Keratinocyte (primary cell): Measurements from ENCODE around the gene RUVBL2. TPM values are rescaled to one million over a fixed set of nuclear protein-coding genes. Genes with fewer than 3 reads are reported as not detected.
"Not testable (repeated sequence)": the region's sequence is repeated elsewhere in the genome, so short reads cannot be mapped to it uniquely, and the experiment has no call there.

Experiments
- DNase-seq: peaks from one replicate; pipeline ENCODE4 v3.0.0-alpha.2; 2011; ENCODE audit warnings: low read depth, missing footprints, low spot score
- FAIRE-seq: peaks from 2 replicates; lab custom pipeline; 2011; peaks lifted over from hg19 to GRCh38; lab: Jason Lieb, UNC
- H2AFZ ChIP-seq: 2 replicates; pipeline ENCODE4 v1.6.0; 2012; ENCODE audit warnings: low read length, control low read depth, inconsistent platforms; ENCODE audit not compliant: control insufficient read depth
- H3K27ac ChIP-seq: 2 replicates; pipeline ENCODE4 v1.5.1; 2011; ENCODE audit warnings: low read length; ENCODE audit not compliant: control insufficient read depth, insufficient read depth
- H3K27me3 ChIP-seq: 3 replicates; pipeline ENCODE4 v1.6.0; 2011; ENCODE audit warnings: low read length; ENCODE audit not compliant: control insufficient read depth, insufficient read depth; ENCODE audit errors: extremely low read depth
- H3K36me3 ChIP-seq, 2 experiments: 2 replicates in 1 of 2; 3 replicates in 1 of 2; pipeline ENCODE4 v1.5.1; 2011; ENCODE audit warnings: low read length in 2 of 2, mild to moderate bottlenecking in 1 of 2; ENCODE audit not compliant: control insufficient read depth in 2 of 2, insufficient read depth in 2 of 2; ENCODE audit errors: extremely low read depth in 1 of 2
- H3K4me1 ChIP-seq: 3 replicates; pipeline ENCODE4 v1.5.1; 2011; ENCODE audit warnings: low read length; ENCODE audit not compliant: control insufficient read depth, insufficient read depth; ENCODE audit errors: extremely low read depth
- H3K4me2 ChIP-seq: 3 replicates; pipeline ENCODE4 v1.6.0; 2011; ENCODE audit warnings: low read depth, low read length; ENCODE audit not compliant: control insufficient read depth, insufficient read depth; ENCODE audit errors: extremely low read depth
- H3K4me3 ChIP-seq, 3 experiments: fragments of 200-600 bp in 1 of 3; sonication (generic) in 1 of 3; 2 replicates in 2 of 3; 3 replicates in 1 of 3; pipeline ENCODE4 v1.5.1; 2011 to 2016; ENCODE audit warnings: low read length in 3 of 3, mild to moderate bottlenecking in 3 of 3, control low read depth in 2 of 3, inconsistent platforms in 1 of 3, low read depth in 1 of 3, mixed read lengths in 1 of 3, mixed run types in 1 of 3, moderate library complexity in 1 of 3; ENCODE audit not compliant: control insufficient read depth in 2 of 3, insufficient read depth in 2 of 3; ENCODE audit errors: extremely low read depth in 1 of 3
- H3K79me2 ChIP-seq: 2 replicates; pipeline ENCODE4 v1.6.0; 2012; ENCODE audit warnings: low read length; ENCODE audit not compliant: control insufficient read depth, insufficient read depth
- H3K9ac ChIP-seq: 3 replicates; pipeline ENCODE4 v1.6.0; 2011; ENCODE audit warnings: low read length; ENCODE audit not compliant: control insufficient read depth, insufficient read depth; ENCODE audit errors: extremely low read depth
- H3K9me1 ChIP-seq: 3 replicates; pipeline ENCODE4 v1.6.0; 2011; ENCODE audit warnings: low read length; ENCODE audit not compliant: control insufficient read depth, insufficient read depth; ENCODE audit errors: extremely low read depth
- H3K9me3 ChIP-seq: 2 replicates; pipeline ENCODE4 v1.5.1; 2012; ENCODE audit warnings: low read depth, low read length; ENCODE audit not compliant: control insufficient read depth
- H4K20me1 ChIP-seq: 3 replicates; pipeline ENCODE4 v1.6.0; 2011; ENCODE audit warnings: low read length; ENCODE audit not compliant: control insufficient read depth, insufficient read depth; ENCODE audit errors: extremely low read depth
- EZH2 ChIP-seq: IDR thresholded peaks from one replicate; pipeline ENCODE4 v1.6.1; 2012; ENCODE audit warnings: inconsistent platforms, mild to moderate bottlenecking, low read length, moderate library complexity
- dilution Hi-C: fragments of 300-500 bp; cut with MboI; formaldehyde crosslinking; loops from one replicate; pipeline ENCODE4 v1.7.0; 2020; ENCODE audit warnings: low sequenced_read_pairs; ENCODE audit not compliant: extremely low pct_ligation_motif_present
- polyA plus RNA-seq, 5 experiments: library from polyadenylated mRNA; depleted of rRNA in 3 of 5; stranded (reverse) in 3 of 5; stranded (forward) in 1 of 5; unstranded in 1 of 5; fragments of >200 nt; gene quantifications; 1 replicate in 1 of 5; 2 replicates in 3 of 5; 3 replicates in 1 of 5; pipeline versions ENCODE4 v1.2.1 to v1.2.3, GENCODE V29; 2011 to 2012; ENCODE audit warnings: missing spikeins in 2 of 5, low read depth in 1 of 5, low replicate concordance in 1 of 5
- TF ChIP-seq, protein P1 (sequence below), 3 experiments: IDR thresholded peaks in 1 of 3; conservative IDR thresholded peaks in 1 of 3; optimal IDR thresholded peaks in 1 of 3; 2 replicates in 2 of 3; 3 replicates in 1 of 3; pipeline versions ENCODE3 to v1.5.1; 2011; ENCODE audit warnings: low read length in 3 of 3, mild to moderate bottlenecking in 3 of 3, moderate library complexity in 2 of 3, control low read depth in 1 of 3, inconsistent platforms in 1 of 3; ENCODE audit not compliant: insufficient read depth in 2 of 3; ENCODE audit errors: extremely low read depth in 1 of 3

The RUVBL2 gene
- polyA plus RNA-seq, 1 donor (not counting 4 experiments of a cell fraction or from before 2014, with no cell fraction given): 126 TPM

GRCh38 chr19:49017666-49018351, 24.1 kb downstream of the RUVBL2 start:
- no peak overlapping the region for H3K27ac ChIP-seq
- TF ChIP-seq EZH2: no peak
- TF ChIP-seq, protein P1, sequence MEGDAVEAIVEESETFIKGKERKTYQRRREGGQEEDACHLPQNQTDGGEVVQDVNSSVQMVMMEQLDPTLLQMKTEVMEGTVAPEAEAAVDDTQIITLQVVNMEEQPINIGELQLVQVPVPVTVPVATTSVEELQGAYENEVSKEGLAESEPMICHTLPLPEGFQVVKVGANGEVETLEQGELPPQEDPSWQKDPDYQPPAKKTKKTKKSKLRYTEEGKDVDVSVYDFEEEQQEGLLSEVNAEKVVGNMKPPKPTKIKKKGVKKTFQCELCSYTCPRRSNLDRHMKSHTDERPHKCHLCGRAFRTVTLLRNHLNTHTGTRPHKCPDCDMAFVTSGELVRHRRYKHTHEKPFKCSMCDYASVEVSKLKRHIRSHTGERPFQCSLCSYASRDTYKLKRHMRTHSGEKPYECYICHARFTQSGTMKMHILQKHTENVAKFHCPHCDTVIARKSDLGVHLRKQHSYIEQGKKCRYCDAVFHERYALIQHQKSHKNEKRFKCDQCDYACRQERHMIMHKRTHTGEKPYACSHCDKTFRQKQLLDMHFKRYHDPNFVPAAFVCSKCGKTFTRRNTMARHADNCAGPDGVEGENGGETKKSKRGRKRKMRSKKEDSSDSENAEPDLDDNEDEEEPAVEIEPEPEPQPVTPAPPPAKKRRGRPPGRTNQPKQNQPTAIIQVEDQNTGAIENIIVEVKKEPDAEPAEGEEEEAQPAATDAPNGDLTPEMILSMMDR (optimal IDR thresholded peaks at IDR 0.05 in 1 of 3, IDR thresholded peaks at IDR 0.05 in 1 of 3, conservative IDR thresholded peaks at IDR 0.05 in 1 of 3; ENCODE audit: extremely low read depth in 1 of 3, insufficient read depth in 2 of 3, low read length in 3 of 3): peak; percentile 29 to 49 (median 39)
- dilution Hi-C loops: no loop called here
- H4K20me1 ChIP-seq: no peaks in the 10 kb centered on the region
- H3K9me1 ChIP-seq: no peaks in the 10 kb centered on the region
- DNase-seq (no peak), FAIRE-seq (no peak)
- H3K4me3 ChIP-seq: peak overlapping the region; percentile 14 to 56 (median 35)
- no peak overlapping the region for H2AFZ ChIP-seq
- H3K79me2 ChIP-seq: no peaks in the 10 kb centered on the region
- peaks cover 11% of the 10 kb centered on the region for H3K27me3 ChIP-seq
- no peaks in the 10 kb centered on the region for H3K9me3 ChIP-seq
- H3K4me2 ChIP-seq: peak overlapping the region; percentile 81
- peak overlapping the region; percentile 22 for H3K9ac ChIP-seq
- peaks cover 0 to 10% of the 10 kb centered on the region in 2 experiments for H3K36me3 ChIP-seq
- peaks cover 18% of the 10 kb centered on the region for H3K4me1 ChIP-seq

DNA sequence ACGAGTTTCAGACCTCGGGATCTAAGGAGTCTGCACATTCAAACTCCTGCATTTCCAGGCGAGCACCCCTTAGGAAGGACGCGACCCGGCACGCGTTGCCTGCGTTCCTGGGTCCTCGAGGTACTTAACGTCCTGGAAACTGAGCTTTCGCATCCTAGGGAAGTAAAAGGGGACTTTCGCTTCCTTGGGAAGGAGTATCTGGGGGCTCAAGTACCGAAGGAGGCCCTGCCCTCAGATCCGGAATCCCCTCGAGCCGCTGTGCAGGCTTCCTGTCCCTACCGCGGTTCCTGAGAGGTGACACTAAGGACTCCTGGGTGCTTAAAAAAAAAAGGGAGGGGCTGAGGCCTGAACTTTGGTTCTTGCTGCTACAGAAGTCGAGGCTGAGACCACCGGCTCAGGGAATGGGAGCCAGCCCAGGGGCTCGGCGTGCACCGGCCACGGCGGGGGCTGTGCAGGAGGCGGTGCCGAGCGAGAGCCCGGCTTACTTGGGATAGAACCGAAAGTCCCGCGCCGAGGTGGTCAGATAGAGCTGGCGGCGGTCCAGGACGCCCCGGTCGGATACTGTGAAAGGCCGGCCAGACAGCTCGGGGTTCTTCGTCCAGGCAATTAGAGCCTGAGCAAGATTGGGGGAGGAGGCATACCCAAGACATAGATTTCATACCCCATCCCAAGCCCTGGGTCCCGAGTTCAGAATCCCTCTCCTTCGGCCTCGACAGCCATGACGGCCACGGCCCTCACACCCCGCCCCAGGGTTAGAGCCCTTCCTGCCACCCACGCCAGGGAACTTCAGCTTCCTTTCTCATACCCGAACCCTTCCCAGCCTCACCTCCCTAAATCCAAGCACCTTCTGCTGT, 24.9 kb downstream of the RUVBL2 start:
- peak overlapping the region; percentile 22 for H3K9ac ChIP-seq
- H3K4me3 ChIP-seq: peak overlapping the region; percentile 34 to 56 (median 40)
- H3K9me3 ChIP-seq, H2AFZ ChIP-seq, DNase-seq, dilution Hi-C loops, H3K27ac ChIP-seq, H3K36me3 ChIP-seq, H4K20me1 ChIP-seq, H3K9me1 ChIP-seq, H3K79me2 ChIP-seq: not testable (repeated sequence)
- H3K4me2 ChIP-seq: peak overlapping the region; percentile 81
- peaks cover 11% of the 10 kb centered on the region for H3K27me3 ChIP-seq
- H3K4me1 ChIP-seq: peaks cover 18% of the 10 kb centered on the region
- FAIRE-seq: peak; percentile 61
